Osteoblast (primary cell): ENCODE results near the gene MAP4K4. TPM values are rescaled to one million over a fixed set of nuclear protein-coding genes. Genes with fewer than 3 reads are reported as not detected.

Source experiments
- DNase-seq: peaks from one replicate; pipeline ENCODE4 v3.0.0; 2011; ENCODE audit warnings: low spot score, mixed read lengths; ENCODE audit not compliant: insufficient read length; ENCODE audit errors: missing footprints
- H2AFZ ChIP-seq: 2 replicates; pipeline ENCODE4 v1.6.0; 2011; ENCODE audit warnings: mild to moderate bottlenecking, low read length
- H3K27ac ChIP-seq: 2 replicates; pipeline ENCODE4 v1.5.1; 2011; ENCODE audit warnings: mild to moderate bottlenecking, low read depth, low read length, moderate library complexity
- H3K27me3 ChIP-seq: 2 replicates; pipeline ENCODE4 v1.6.0; 2012; ENCODE audit warnings: mild to moderate bottlenecking, control low read depth, inconsistent platforms, low read length, moderate library complexity; ENCODE audit not compliant: insufficient read depth
- H3K36me3 ChIP-seq: 2 replicates; pipeline ENCODE4 v1.5.1; 2011; ENCODE audit warnings: mild to moderate bottlenecking, low read length, control low read depth, moderate library complexity; ENCODE audit not compliant: insufficient read depth
- H3K4me1 ChIP-seq: 2 replicates; pipeline ENCODE4 v1.5.1; 2011; ENCODE audit warnings: mild to moderate bottlenecking, low read length, control low read depth, moderate library complexity; ENCODE audit not compliant: insufficient read depth
- H3K4me2 ChIP-seq: 2 replicates; pipeline ENCODE4 v1.6.0; 2011; ENCODE audit warnings: mild to moderate bottlenecking, low read length; ENCODE audit not compliant: insufficient read depth
- H3K4me3 ChIP-seq: fragments of 200-600 bp; sonication (generic); 3 replicates; pipeline ENCODE4 v1.5.1; 2012; ENCODE audit warnings: mild to moderate bottlenecking, low read length, inconsistent platforms; ENCODE audit not compliant: insufficient read depth
- H3K79me2 ChIP-seq: 2 replicates; pipeline ENCODE4 v1.6.0; 2012; ENCODE audit warnings: mild to moderate bottlenecking, low read length, control low read depth, inconsistent platforms; ENCODE audit not compliant: insufficient read depth
- H3K9me3 ChIP-seq: 2 replicates; pipeline ENCODE4 v1.5.1; 2011; ENCODE audit warnings: low read depth, low read length, control low read depth
- H4K20me1 ChIP-seq: 2 replicates; pipeline ENCODE4 v1.6.0; 2012; ENCODE audit warnings: mild to moderate bottlenecking, low read length, control low read depth; ENCODE audit not compliant: insufficient read depth
- CTCF ChIP-seq: IDR thresholded peaks from 2 replicates; pipeline ENCODE4 v1.5.1; 2011; ENCODE audit warnings: mild to moderate bottlenecking, low read depth, low read length, moderate library complexity; ENCODE audit errors: extremely low read depth
- total RNA-seq: library from RNA; depleted of rRNA; stranded (reverse); fragments of >200 nt; gene quantifications from 2 replicates; pipeline ENCODE4 v1.2.3, GENCODE V29; 2012

Gene MAP4K4
- total RNA-seq, 1 donor: 231 TPM

GRCh38 chr2:101722864-101723263 is 25.4 kb downstream of the MAP4K4 start:
- Histone ChIP-seq H3K4me3 (no peak overlapping the region), H3K79me2 (peaks cover 99% of the 10 kb centered on the region), H2AFZ (no peak overlapping the region), H4K20me1 (peaks cover 78% of the 10 kb centered on the region), H3K4me2 (no peak overlapping the region), H3K4me1 (peaks cover 45% of the 10 kb centered on the region), H3K27me3 (no peaks in the 10 kb centered on the region), H3K9me3 (no peaks in the 10 kb centered on the region), H3K27ac (no peak overlapping the region), H3K36me3 (no peaks in the 10 kb centered on the region)
- no peak for TF ChIP-seq CTCF
- DNase-seq: no peak

- peaks cover 44% of the 10 kb centered on the region for H3K4me1 ChIP-seq
- no peak overlapping the region for H3K4me2 ChIP-seq
- H3K36me3 ChIP-seq: no peaks in the 10 kb centered on the region
- peaks cover 78% of the 10 kb centered on the region for H4K20me1 ChIP-seq
- H3K79me2 ChIP-seq: peaks cover 100% of the 10 kb centered on the region
- no peaks in the 10 kb centered on the region for H3K27me3 ChIP-seq
- H3K9me3 ChIP-seq: no peaks in the 10 kb centered on the region
- no peak for DNase-seq
- H2AFZ ChIP-seq: no peak overlapping the region
- no peak overlapping the region for H3K4me3 ChIP-seq
- no peak for TF ChIP-seq CTCF
- H3K27ac ChIP-seq: no peak overlapping the region
These were observed 26.0 kb downstream of the MAP4K4 start for GRCh38 chr2:101723371-101724124.

- H3K36me3 ChIP-seq: no peaks in the 10 kb centered on the region
- no peak overlapping the region for H2AFZ ChIP-seq
- no peak overlapping the region for H3K4me3 ChIP-seq
- no peaks in the 10 kb centered on the region for H3K9me3 ChIP-seq
- H3K27ac ChIP-seq: no peak overlapping the region
- H3K4me2 ChIP-seq: no peak overlapping the region
- peaks cover 100% of the 10 kb centered on the region for H3K79me2 ChIP-seq
- peaks cover 73% of the 10 kb centered on the region for H4K20me1 ChIP-seq
- no peak for DNase-seq
- no peak for TF ChIP-seq CTCF
- H3K4me1 ChIP-seq: peaks cover 39% of the 10 kb centered on the region
- H3K27me3 ChIP-seq: no peaks in the 10 kb centered on the region
These were observed 26.6 kb downstream of the MAP4K4 start for GRCh38 chr2:101724125-101724474.

- DNase-seq: no peak
- Histone ChIP-seq H3K27me3 (no peaks in the 10 kb centered on the region), H4K20me1 (peaks cover 75% of the 10 kb centered on the region)
These were observed 27.5 kb downstream of the MAP4K4 start for GRCh38 chr2:101725038-101725437.

More at GRCh38 chr2:101725038-101725437, 27.5 kb downstream of the MAP4K4 start:
- H3K79me2 ChIP-seq: peaks cover 100% of the 10 kb centered on the region
- H3K27ac ChIP-seq: no peak overlapping the region
- H3K4me2 ChIP-seq: no peak overlapping the region
- H3K9me3 ChIP-seq: no peaks in the 10 kb centered on the region
- TF ChIP-seq CTCF: no peak
- no peak overlapping the region for H3K4me3 ChIP-seq
- no peak overlapping the region for H2AFZ ChIP-seq
- H3K4me1 ChIP-seq: peaks cover 33% of the 10 kb centered on the region
- peaks cover 7% of the 10 kb centered on the region for H3K36me3 ChIP-seq
